Osteocyte (in vitro differentiated cells): ENCODE results near the gene TINAGL1. TPM values are rescaled to one million over a fixed set of nuclear protein-coding genes. Genes with fewer than 3 reads are reported as not detected.

Experiments used
- DNase-seq: peaks from one replicate; pipeline ENCODE4 v3.0.0; 2021; ENCODE audit warnings: mixed read lengths; ENCODE audit not compliant: unreplicated experiment; ENCODE audit errors: extremely low spot score
- H3K27ac Mint-ChIP-seq: one replicate; pipeline ENCODE4 v1.8.0; 2021; ENCODE audit warnings: mild to moderate bottlenecking, mixed read lengths; ENCODE audit not compliant: unreplicated experiment
- H3K27me3 Mint-ChIP-seq: one replicate; pipeline ENCODE4 v1.8.0; 2021; ENCODE audit warnings: mixed read lengths; ENCODE audit not compliant: unreplicated experiment
- H3K36me3 Mint-ChIP-seq: one replicate; pipeline ENCODE4 v1.8.0; 2021; ENCODE audit warnings: mixed read lengths; ENCODE audit not compliant: unreplicated experiment
- H3K4me1 Mint-ChIP-seq: one replicate; pipeline ENCODE4 v1.8.0; 2021; ENCODE audit warnings: mixed read lengths; ENCODE audit not compliant: unreplicated experiment
- H3K4me3 Mint-ChIP-seq: one replicate; pipeline ENCODE4 v1.8.0; 2021; ENCODE audit warnings: mild to moderate bottlenecking, moderate library complexity, mixed read lengths; ENCODE audit not compliant: unreplicated experiment
- H3K9me3 Mint-ChIP-seq: one replicate; pipeline ENCODE4 v1.8.0; 2021; ENCODE audit warnings: mixed read lengths; ENCODE audit not compliant: unreplicated experiment
- total RNA-seq: library from RNA; stranded (reverse); gene quantifications from 2 replicates; pipeline ENCODE4 v1.2.1, GENCODE V29; 2021
- TF ChIP-seq, protein P1 (sequence below): fragments of 200-600 bp; sonication (generic); IDR thresholded peaks from 2 replicates; pipeline ENCODE4 v1.5.0; 2021; ENCODE audit warnings: antibody characterized with exemption, mild to moderate bottlenecking, moderate library complexity

The TINAGL1 gene
- total RNA-seq, 1 donor from 2014 or later: 10.0 TPM

- Mint-ChIP-seq H3K27ac (no peak overlapping the region), H3K4me1 (peaks cover 6% of the 10 kb centered on the region), H3K4me3 (no peak overlapping the region), H3K36me3 (no peaks in the 10 kb centered on the region), H3K9me3 (no peaks in the 10 kb centered on the region), H3K27me3 (peaks cover 11% of the 10 kb centered on the region)
- TF ChIP-seq, protein P1, sequence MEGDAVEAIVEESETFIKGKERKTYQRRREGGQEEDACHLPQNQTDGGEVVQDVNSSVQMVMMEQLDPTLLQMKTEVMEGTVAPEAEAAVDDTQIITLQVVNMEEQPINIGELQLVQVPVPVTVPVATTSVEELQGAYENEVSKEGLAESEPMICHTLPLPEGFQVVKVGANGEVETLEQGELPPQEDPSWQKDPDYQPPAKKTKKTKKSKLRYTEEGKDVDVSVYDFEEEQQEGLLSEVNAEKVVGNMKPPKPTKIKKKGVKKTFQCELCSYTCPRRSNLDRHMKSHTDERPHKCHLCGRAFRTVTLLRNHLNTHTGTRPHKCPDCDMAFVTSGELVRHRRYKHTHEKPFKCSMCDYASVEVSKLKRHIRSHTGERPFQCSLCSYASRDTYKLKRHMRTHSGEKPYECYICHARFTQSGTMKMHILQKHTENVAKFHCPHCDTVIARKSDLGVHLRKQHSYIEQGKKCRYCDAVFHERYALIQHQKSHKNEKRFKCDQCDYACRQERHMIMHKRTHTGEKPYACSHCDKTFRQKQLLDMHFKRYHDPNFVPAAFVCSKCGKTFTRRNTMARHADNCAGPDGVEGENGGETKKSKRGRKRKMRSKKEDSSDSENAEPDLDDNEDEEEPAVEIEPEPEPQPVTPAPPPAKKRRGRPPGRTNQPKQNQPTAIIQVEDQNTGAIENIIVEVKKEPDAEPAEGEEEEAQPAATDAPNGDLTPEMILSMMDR: no peak
- DNase-seq: no peak
These were observed 44.5 kb downstream of the TINAGL1 start for GRCh38 chr1:31620631-31621497.

DNA sequence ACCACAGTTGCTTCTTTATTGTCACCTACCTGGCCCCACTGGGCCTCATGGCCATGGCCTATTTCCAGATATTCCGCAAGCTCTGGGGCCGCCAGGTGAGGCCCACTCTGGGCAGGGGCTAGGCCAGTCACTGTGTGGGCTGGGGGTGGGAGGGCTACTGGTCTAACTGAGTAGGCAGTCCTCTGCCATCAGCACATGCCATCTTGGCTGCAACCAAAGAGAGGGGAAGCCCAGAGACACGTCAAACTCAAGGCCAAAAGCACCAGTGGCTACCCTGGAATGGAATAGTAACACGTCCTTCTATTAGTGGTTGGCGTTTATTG, 45.1 kb downstream of the TINAGL1 start:
- Mint-ChIP-seq H3K36me3 (no peaks in the 10 kb centered on the region), H3K4me3 (no peak overlapping the region), H3K9me3 (no peaks in the 10 kb centered on the region), H3K27me3 (peaks cover 11% of the 10 kb centered on the region), H3K4me1 (peaks cover 5% of the 10 kb centered on the region), H3K27ac (no peak overlapping the region)
- TF ChIP-seq, protein P1: no peak
- no peak for DNase-seq

- Mint-ChIP-seq H3K27me3 (peaks cover 5% of the 10 kb centered on the region), H3K27ac (no peak overlapping the region), H3K36me3 (no peaks in the 10 kb centered on the region), H3K4me3 (no peak overlapping the region), H3K4me1 (peaks cover 9% of the 10 kb centered on the region), H3K9me3 (no peaks in the 10 kb centered on the region)
- DNase-seq: no peak
- TF ChIP-seq, protein P1: no peak
These were observed 45.8 kb downstream of the TINAGL1 start for GRCh38 chr1:31621847-31622730.

DNA sequence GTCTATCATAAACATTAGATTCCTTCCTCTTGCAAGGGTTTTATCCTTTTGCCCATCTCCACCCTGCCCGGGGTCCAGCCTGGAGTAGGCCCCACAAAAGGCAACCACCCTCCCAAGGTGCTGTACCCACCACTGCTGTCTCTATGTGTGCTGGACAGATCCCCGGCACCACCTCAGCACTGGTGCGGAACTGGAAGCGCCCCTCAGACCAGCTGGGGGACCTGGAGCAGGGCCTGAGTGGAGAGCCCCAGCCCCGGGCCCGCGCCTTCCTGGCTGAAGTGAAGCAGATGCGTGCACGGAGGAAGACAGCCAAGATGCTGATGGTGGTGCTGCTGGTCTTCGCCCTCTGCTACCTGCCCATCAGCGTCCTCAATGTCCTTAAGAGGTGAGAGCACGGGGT, 47.0 kb downstream of the TINAGL1 start:
- H3K4me3 Mint-ChIP-seq: no peak overlapping the region
- no peak overlapping the region for H3K27ac Mint-ChIP-seq
- peaks cover 2% of the 10 kb centered on the region for H3K27me3 Mint-ChIP-seq
- TF ChIP-seq, protein P1: no peak
- DNase-seq: no peak
- no peaks in the 10 kb centered on the region for H3K9me3 Mint-ChIP-seq
- peaks cover 5% of the 10 kb centered on the region for H3K36me3 Mint-ChIP-seq
- H3K4me1 Mint-ChIP-seq: peaks cover 9% of the 10 kb centered on the region

DNA sequence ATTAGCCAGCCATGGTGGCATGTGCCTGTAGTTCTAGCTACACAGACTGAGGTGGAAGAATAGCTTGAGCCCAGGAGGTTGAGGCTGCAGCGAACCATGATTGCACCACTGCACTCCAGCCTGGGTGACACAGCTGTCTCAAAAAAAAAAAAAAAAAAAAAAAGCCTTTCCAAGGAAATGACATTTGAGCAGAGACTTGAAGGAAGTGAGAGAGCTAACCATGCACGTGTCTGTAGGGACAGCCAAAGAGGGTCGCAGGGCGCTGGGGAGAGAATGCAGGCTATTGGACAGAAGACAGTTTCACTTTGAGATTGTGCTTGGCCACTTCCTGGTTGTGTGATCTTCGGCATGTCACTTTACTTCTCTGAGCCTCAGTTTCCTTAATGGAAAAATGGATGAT, 48.0 kb downstream of the TINAGL1 start:
- no peak for DNase-seq
- Mint-ChIP-seq H3K9me3 (no peaks in the 10 kb centered on the region), H3K27ac (no peak overlapping the region), H3K27me3 (peaks cover 2% of the 10 kb centered on the region), H3K4me1 (peaks cover 9% of the 10 kb centered on the region), H3K4me3 (no peak overlapping the region), H3K36me3 (peaks cover 13% of the 10 kb centered on the region)
- TF ChIP-seq, protein P1: no peak
